ENCODE measurements around the gene ETV3L.
"Not testable (repeated sequence)": the region's sequence is repeated elsewhere in the genome, so short reads cannot be mapped to it uniquely, and the experiment has no call there.

Gene ETV3L

GRCh38 chr1:157073944-157074685 lies 25.5 kb downstream of the ETV3L start:
- no peak for DNase-seq

- no peak for DNase-seq
These were observed 30.0 kb downstream of the ETV3L start for GRCh38 chr1:157069601-157070000.

- not testable (repeated sequence) for DNase-seq
These were observed 40.4 kb downstream of the ETV3L start for GRCh38 chr1:157059241-157059640.

- no peak for DNase-seq
These were observed 43.3 kb downstream of the ETV3L start for GRCh38 chr1:157056269-157056668.

GRCh38 chr1:157055729-157056128 lies 43.9 kb downstream of the ETV3L start:
- DNase-seq, result not testable (repeated sequence)

GRCh38 chr1:157050836-157051235 lies 48.8 kb downstream of the ETV3L start:
- DNase-seq, result no peak

- no peak for DNase-seq
These were observed 52.6 kb downstream of the ETV3L start for GRCh38 chr1:157047062-157047410.

GRCh38 chr1:157045250-157046218 lies 54.1 kb downstream of the ETV3L start, which contains the start of gene ARHGEF11:
Gene ARHGEF11 (minus strand): TSS chr1:157045742. CDS start chr1:157044330, 1,412 bp downstream.
- no peak for DNase-seq

- DNase-seq, result no peak
These were observed 55.3 kb downstream of the ETV3L start for GRCh38 chr1:157044326-157044725.

- no peak for DNase-seq
These were observed 55.9 kb downstream of the ETV3L start for GRCh38 chr1:157043685-157044084.

- no peak for DNase-seq
These were observed 56.8 kb downstream of the ETV3L start for GRCh38 chr1:157042846-157043245.
